ENCODE results near the gene STK10. TPM values are rescaled to one million over a fixed set of nuclear protein-coding genes. Genes with fewer than 3 reads are reported as not detected.
A peak's percentile ranks its signal among the peaks of the same experiment; 100 is the strongest.

STK10 gene
- total RNA-seq, 1 donor from 2014 or later = 60.2 TPM

DNA sequence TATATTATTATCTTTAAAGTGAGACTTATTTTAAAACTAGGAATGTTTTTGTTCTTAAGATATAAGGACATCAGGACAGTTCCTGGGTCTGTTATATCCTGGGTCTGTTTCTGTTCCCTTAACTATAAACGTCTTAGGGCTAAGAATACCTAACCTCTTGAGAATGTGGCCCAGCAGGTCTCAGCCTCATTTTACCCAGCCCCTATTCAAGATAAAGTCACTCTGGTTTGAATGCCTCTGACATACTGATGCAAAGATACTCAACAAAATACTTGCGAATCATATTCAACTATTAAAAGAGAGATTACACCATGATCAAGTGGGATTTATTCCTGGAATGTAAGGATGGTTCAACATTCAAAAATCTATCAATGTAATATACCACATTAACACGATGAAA is 51.0 kb downstream of the STK10 start:
- FAIRE-seq (no peak), DNase-seq (ENCODE audit: low read depth) (no peak)
- TF ChIP-seq CTCF (IDR thresholded peaks at IDR 0.05; ENCODE audit: insufficient read depth, low read depth, low read length) = no peak
- TF ChIP-seq EZH2 (IDR thresholded peaks at IDR 0.05; ENCODE audit: insufficient read depth, low read length) = no peak
- H3K4me3 Mint-ChIP-seq (ENCODE audit: unreplicated experiment) = no peak overlapping the region
- no peaks in the 10 kb centered on the region for H3K36me3 ChIP-seq (ENCODE audit: insufficient read depth, low read length)
- no peak overlapping the region for H3K4me2 ChIP-seq (ENCODE audit: low read length)
- H3K27me3 Mint-ChIP-seq (ENCODE audit: low read depth, unreplicated experiment) = no peaks in the 10 kb centered on the region
- H3K9ac ChIP-seq (ENCODE audit: low read length) = no peak overlapping the region
- H3K79me2 ChIP-seq (ENCODE audit: insufficient read depth, low read length) = peaks cover 46% of the 10 kb centered on the region
- H3K27ac Mint-ChIP-seq (ENCODE audit: unreplicated experiment) = no peak overlapping the region
- H3K27ac ChIP-seq (ENCODE audit: low read depth, low read length) = no peak overlapping the region
- peaks cover 35% of the 10 kb centered on the region for H4K20me1 ChIP-seq (ENCODE audit: insufficient read depth, low read length)
- peaks cover 11% of the 10 kb centered on the region for H3K4me1 ChIP-seq (ENCODE audit: insufficient read depth, low read length)
- no peak overlapping the region for H3K4me3 ChIP-seq (ENCODE audit: insufficient read depth, low read depth, low read length)
- H3K36me3 Mint-ChIP-seq (ENCODE audit: low read depth, unreplicated experiment) = peaks cover 17% of the 10 kb centered on the region
- H3K27me3 ChIP-seq (ENCODE audit: insufficient read depth, low read length) = no peaks in the 10 kb centered on the region
- H3K9me3 Mint-ChIP-seq (ENCODE audit: unreplicated experiment) = peaks cover 7% of the 10 kb centered on the region
- no peak overlapping the region for H2AFZ ChIP-seq (ENCODE audit: low read depth, low read length)
- H3K4me1 Mint-ChIP-seq (ENCODE audit: low read depth, unreplicated experiment) = peaks cover 19% of the 10 kb centered on the region
- no peaks in the 10 kb centered on the region for H3K9me3 ChIP-seq (ENCODE audit: insufficient read depth, low read depth, low read length)

GRCh38 chr5:172133359-172134029 is 54.5 kb downstream of the STK10 start:
- peaks cover 40% of the 10 kb centered on the region for H3K79me2 ChIP-seq (ENCODE audit: insufficient read depth, low read length)
- H3K36me3 ChIP-seq (ENCODE audit: insufficient read depth, low read length) = no peaks in the 10 kb centered on the region
- no peak overlapping the region for H3K4me3 Mint-ChIP-seq (ENCODE audit: unreplicated experiment)
- DNase-seq (ENCODE audit: low read depth) (peak; percentile 95), FAIRE-seq (no peak)
- no peak overlapping the region for H2AFZ ChIP-seq (ENCODE audit: low read depth, low read length)
- H4K20me1 ChIP-seq (ENCODE audit: insufficient read depth, low read length) = peaks cover 31% of the 10 kb centered on the region
- H3K27me3 Mint-ChIP-seq (ENCODE audit: low read depth, unreplicated experiment) = no peaks in the 10 kb centered on the region
- H3K27ac Mint-ChIP-seq (ENCODE audit: unreplicated experiment) = peak overlapping the region; percentile 96
- peaks cover 16% of the 10 kb centered on the region for H3K4me1 Mint-ChIP-seq (ENCODE audit: low read depth, unreplicated experiment)
- H3K36me3 Mint-ChIP-seq (ENCODE audit: low read depth, unreplicated experiment) = peaks cover 21% of the 10 kb centered on the region
- H3K9ac ChIP-seq (ENCODE audit: low read length) = peak overlapping the region; percentile 42
- H3K27ac ChIP-seq (ENCODE audit: low read depth, low read length) = peak overlapping the region; percentile 65
- peaks cover 4% of the 10 kb centered on the region for H3K9me3 Mint-ChIP-seq (ENCODE audit: unreplicated experiment)
- H3K4me2 ChIP-seq (ENCODE audit: low read length) = peak overlapping the region; percentile 12
- H3K27me3 ChIP-seq (ENCODE audit: insufficient read depth, low read length) = no peaks in the 10 kb centered on the region
- no peak for TF ChIP-seq EZH2 (IDR thresholded peaks at IDR 0.05; ENCODE audit: insufficient read depth, low read length)
- no peak for TF ChIP-seq CTCF (IDR thresholded peaks at IDR 0.05; ENCODE audit: insufficient read depth, low read depth, low read length)
- H3K9me3 ChIP-seq (ENCODE audit: insufficient read depth, low read depth, low read length) = no peaks in the 10 kb centered on the region
- H3K4me1 ChIP-seq (ENCODE audit: insufficient read depth, low read length) = peaks cover 11% of the 10 kb centered on the region
- no peak overlapping the region for H3K4me3 ChIP-seq (ENCODE audit: insufficient read depth, low read depth, low read length)

- peaks cover 44% of the 10 kb centered on the region for H3K79me2 ChIP-seq (ENCODE audit: insufficient read depth, low read length)
- peaks cover 47% of the 10 kb centered on the region for H4K20me1 ChIP-seq (ENCODE audit: insufficient read depth, low read length)
- DNase-seq (ENCODE audit: low read depth) (no peak), FAIRE-seq (no peak)
- TF ChIP-seq CTCF (IDR thresholded peaks at IDR 0.05; ENCODE audit: insufficient read depth, low read depth, low read length) (no peak), EZH2 (IDR thresholded peaks at IDR 0.05; ENCODE audit: insufficient read depth, low read length) (no peak)
- no peak overlapping the region for H3K4me2 ChIP-seq (ENCODE audit: low read length)
- no peak overlapping the region for H3K27ac Mint-ChIP-seq (ENCODE audit: unreplicated experiment)
- H3K27me3 ChIP-seq (ENCODE audit: insufficient read depth, low read length) = no peaks in the 10 kb centered on the region
- no peak overlapping the region for H3K9ac ChIP-seq (ENCODE audit: low read length)
- no peaks in the 10 kb centered on the region for H3K36me3 ChIP-seq (ENCODE audit: insufficient read depth, low read length)
- no peak overlapping the region for H2AFZ ChIP-seq (ENCODE audit: low read depth, low read length)
- peaks cover 11% of the 10 kb centered on the region for H3K4me1 ChIP-seq (ENCODE audit: insufficient read depth, low read length)
- no peak overlapping the region for H3K4me3 Mint-ChIP-seq (ENCODE audit: unreplicated experiment)
- H3K27me3 Mint-ChIP-seq (ENCODE audit: low read depth, unreplicated experiment) = no peaks in the 10 kb centered on the region
- H3K4me1 Mint-ChIP-seq (ENCODE audit: low read depth, unreplicated experiment) = peaks cover 16% of the 10 kb centered on the region
- peaks cover 20% of the 10 kb centered on the region for H3K36me3 Mint-ChIP-seq (ENCODE audit: low read depth, unreplicated experiment)
- no peak overlapping the region for H3K4me3 ChIP-seq (ENCODE audit: insufficient read depth, low read depth, low read length)
- no peaks in the 10 kb centered on the region for H3K9me3 ChIP-seq (ENCODE audit: insufficient read depth, low read depth, low read length)
- H3K9me3 Mint-ChIP-seq (ENCODE audit: unreplicated experiment) = no peaks in the 10 kb centered on the region
- no peak overlapping the region for H3K27ac ChIP-seq (ENCODE audit: low read depth, low read length)
Measured at GRCh38 chr5:172131690-172132089, 56.3 kb downstream of the STK10 start.
